H9 (cell line): ENCODE measurements around the gene CDKL5. TPM values are rescaled to one million over a fixed set of nuclear protein-coding genes. Genes with fewer than 3 reads are reported as not detected.
A peak's percentile ranks its signal among the peaks of the same experiment; 100 is the strongest.

Experiments used
- DNase-seq: peaks from one replicate; pipeline ENCODE4 v3.0.0-alpha.2; 2017
- H2AFZ ChIP-seq: one replicate; pipeline ENCODE4 v1.6.1; 2013; ENCODE audit warnings: mild to moderate bottlenecking, low read length, control low read depth, moderate library complexity
- H2AK5ac ChIP-seq: 2 replicates; pipeline ENCODE4 v1.6.1; 2013; ENCODE audit warnings: low read length, control low read depth, mixed read lengths; ENCODE audit not compliant: insufficient read length
- H2BK120ac ChIP-seq: one replicate; pipeline ENCODE4 v1.6.1; 2013; ENCODE audit warnings: low read depth, mild to moderate bottlenecking, low read length, control low read depth, inconsistent platforms; ENCODE audit not compliant: poor library complexity, severe bottlenecking
- H2BK12ac ChIP-seq: 2 replicates; pipeline ENCODE4 v1.6.1; 2013; ENCODE audit warnings: low read length, control low read depth, mixed read lengths, low read depth; ENCODE audit not compliant: insufficient read length
- H2BK15ac ChIP-seq: 2 replicates; pipeline ENCODE4 v1.6.1; 2013; ENCODE audit warnings: low read depth, low read length, control low read depth
- H2BK20ac ChIP-seq: one replicate; pipeline ENCODE4 v1.6.1; 2013; ENCODE audit warnings: low read depth, mild to moderate bottlenecking, low read length, control low read depth, inconsistent platforms; ENCODE audit not compliant: poor library complexity, severe bottlenecking
- H2BK5ac ChIP-seq: 2 replicates; pipeline ENCODE4 v1.6.1; 2013; ENCODE audit warnings: low read length, control low read depth, mixed read lengths; ENCODE audit not compliant: insufficient read length
- H3K14ac ChIP-seq: 2 replicates; pipeline ENCODE4 v1.6.1; 2013; ENCODE audit warnings: low read length, control low read depth; ENCODE audit not compliant: insufficient read depth
- H3K18ac ChIP-seq: 2 replicates; pipeline ENCODE4 v1.6.1; 2013; ENCODE audit warnings: low read depth, mild to moderate bottlenecking, mixed read lengths, low read length, control low read depth; ENCODE audit not compliant: insufficient read length
- H3K23ac ChIP-seq: 2 replicates; pipeline ENCODE4 v1.6.1; 2013; ENCODE audit warnings: low read length, control low read depth, mixed read lengths, low read depth; ENCODE audit not compliant: insufficient read length
- H3K23me2 ChIP-seq: 2 replicates; pipeline ENCODE4 v1.6.1; 2013; ENCODE audit warnings: low read depth, mild to moderate bottlenecking, mixed read lengths, low read length, control low read depth; ENCODE audit not compliant: insufficient read length, poor library complexity, severe bottlenecking
- H3K27ac ChIP-seq: 2 replicates; pipeline ENCODE4 v1.5.1; 2013; ENCODE audit warnings: low read length, control low read depth, mixed read lengths, low read depth; ENCODE audit not compliant: insufficient read length
- H3K27me3 ChIP-seq: 2 replicates; pipeline ENCODE4 v1.6.1; 2013; ENCODE audit warnings: low read length, control low read depth, inconsistent platforms; ENCODE audit not compliant: insufficient read depth
- H3K4ac ChIP-seq: 2 replicates; pipeline ENCODE4 v1.6.1; 2013; ENCODE audit warnings: low read depth, mild to moderate bottlenecking, control low read depth, inconsistent platforms, low read length, moderate library complexity
- H3K4me1 ChIP-seq: 2 replicates; pipeline ENCODE4 v1.6.1; 2013; ENCODE audit warnings: low read length, control low read depth, inconsistent platforms; ENCODE audit not compliant: insufficient read depth
- H3K4me2 ChIP-seq: 2 replicates; pipeline ENCODE4 v1.6.1; 2013; ENCODE audit warnings: low read length, control low read depth, mixed read lengths; ENCODE audit not compliant: insufficient read length, insufficient read depth
- H3K56ac ChIP-seq: 2 replicates; pipeline ENCODE4 v1.6.1; 2013; ENCODE audit warnings: low read depth, mild to moderate bottlenecking, mixed read lengths, low read length, control low read depth; ENCODE audit not compliant: insufficient read length
- H3K79me1 ChIP-seq: 2 replicates; pipeline ENCODE4 v1.6.1; 2013; ENCODE audit warnings: low read depth, mild to moderate bottlenecking, moderate library complexity, low read length, control low read depth, inconsistent platforms; ENCODE audit not compliant: insufficient read depth, poor library complexity, severe bottlenecking
- H3K79me2 ChIP-seq: 2 replicates; pipeline ENCODE4 v1.6.1; 2013; ENCODE audit warnings: low read length, control low read depth, inconsistent platforms; ENCODE audit not compliant: insufficient read depth
- H3K9ac ChIP-seq: 2 replicates; pipeline ENCODE4 v1.6.1; 2013; ENCODE audit warnings: low read length, control low read depth, mixed read lengths; ENCODE audit not compliant: insufficient read length; ENCODE audit errors: extremely low read depth
- H3K9me3 ChIP-seq: one replicate; pipeline ENCODE4 v1.6.1; 2013; ENCODE audit warnings: low read depth, low read length, inconsistent platforms; ENCODE audit not compliant: control insufficient read depth
- H3T11ph ChIP-seq: one replicate; pipeline ENCODE4 v1.6.1; 2013; ENCODE audit warnings: mild to moderate bottlenecking, low read length, control low read depth, inconsistent platforms
- H4K20me1 ChIP-seq: one replicate; pipeline ENCODE4 v1.6.1; 2013; ENCODE audit not compliant: control insufficient read depth, insufficient read length, insufficient read depth
- H4K5ac ChIP-seq: 2 replicates; pipeline ENCODE4 v1.6.1; 2013; ENCODE audit warnings: low read depth, mild to moderate bottlenecking, mixed read lengths, low read length, control low read depth; ENCODE audit not compliant: insufficient read length
- H4K8ac ChIP-seq: replicated peaks from 2 replicates; pipeline ENCODE4 v1.6.1; 2013; ENCODE audit warnings: low read length, control low read depth, mixed read lengths, low read depth; ENCODE audit not compliant: insufficient read length
- H4K91ac ChIP-seq: 2 replicates; pipeline ENCODE4 v1.6.1; 2013; ENCODE audit warnings: low read depth, mild to moderate bottlenecking, moderate library complexity, mixed read lengths, low read length, control low read depth; ENCODE audit not compliant: insufficient read length
- H3K27ac Mint-ChIP-seq, 3 experiments: 2 replicates in 2 of 3; 3 replicates in 1 of 3; pipeline ENCODE4 v1.8.0; 2020 to 2021; ENCODE audit warnings: mixed read lengths in 3 of 3, mild to moderate bottlenecking in 1 of 3, moderate library complexity in 1 of 3
- H3K27me3 Mint-ChIP-seq: 2 replicates; pipeline ENCODE4 v1.8.0; 2021; ENCODE audit warnings: low read depth, mild to moderate bottlenecking, moderate library complexity, mixed read lengths
- H3K36me3 Mint-ChIP-seq, 3 experiments: 2 replicates in 2 of 3; 3 replicates in 1 of 3; pipeline ENCODE4 v1.8.0; 2020 to 2021; ENCODE audit warnings: low read depth in 3 of 3, mixed read lengths in 3 of 3; ENCODE audit not compliant: insufficient read depth in 1 of 3
- H3K4me1 Mint-ChIP-seq, 2 experiments: 2 replicates each; pipeline ENCODE4 v1.8.0; 2020; ENCODE audit warnings: mixed read lengths in 2 of 2
- H3K4me3 Mint-ChIP-seq, 2 experiments: 2 replicates in 1 of 2; 3 replicates in 1 of 2; pipeline ENCODE4 v1.8.0; 2020 to 2021; ENCODE audit warnings: mild to moderate bottlenecking in 2 of 2, mixed read lengths in 2 of 2, moderate library complexity in 1 of 2
- H3K9me3 Mint-ChIP-seq, 2 experiments: 2 replicates in 1 of 2; 3 replicates in 1 of 2; pipeline ENCODE4 v1.8.0; 2020; ENCODE audit warnings: mild to moderate bottlenecking in 2 of 2, mixed read lengths in 2 of 2, moderate library complexity in 1 of 2
- WGBS: extraction: QIAGEN DNeasy Blood & Tissue Kit; methylation state at CpG from one replicate; pipeline ENCODE4 v1.1.7; 2013; ENCODE audit warnings: missing lambda C conversion rate, low lambda C conversion rate, mixed read lengths; ENCODE audit not compliant: insufficient read length; ENCODE audit errors: extremely low coverage; 5-methylcytosine and 5-hydroxymethylcytosine counted together
- total RNA-seq: library from RNA; stranded (reverse); gene quantifications from 2 replicates; pipeline ENCODE4 v1.2.1, GENCODE V29; 2021
- TF ChIP-seq, protein P1 (sequence below): fragments of 200-600 bp; sonication (generic); conservative IDR thresholded peaks from 3 replicates; pipeline ENCODE4 v1.8.0; 2021; ENCODE audit warnings: antibody characterized with exemption, mild to moderate bottlenecking

Gene CDKL5
- total RNA-seq, 1 experiment from 2014 or later, result 19.5 TPM

DNA sequence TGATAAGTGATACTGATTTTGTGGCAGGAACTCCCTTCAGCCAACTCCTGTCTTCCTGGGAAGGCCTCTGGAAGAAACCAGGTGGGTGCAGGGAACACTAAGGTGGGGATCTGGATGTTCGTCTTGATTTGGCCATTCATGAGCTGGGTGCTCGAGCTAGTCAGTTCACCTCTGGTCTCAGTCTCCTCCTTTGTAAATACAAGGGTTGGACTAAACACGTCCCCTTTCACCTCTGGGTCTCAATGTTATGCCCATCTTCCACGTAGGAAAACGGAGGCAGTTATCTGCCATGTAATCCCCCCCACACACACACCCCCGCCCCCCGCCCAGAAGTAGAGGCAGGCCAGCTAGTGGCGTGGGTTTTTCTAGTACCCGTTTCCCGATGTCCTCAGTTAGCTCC lies 250.6 kb downstream of the CDKL5 start:
- TF ChIP-seq, protein P1, sequence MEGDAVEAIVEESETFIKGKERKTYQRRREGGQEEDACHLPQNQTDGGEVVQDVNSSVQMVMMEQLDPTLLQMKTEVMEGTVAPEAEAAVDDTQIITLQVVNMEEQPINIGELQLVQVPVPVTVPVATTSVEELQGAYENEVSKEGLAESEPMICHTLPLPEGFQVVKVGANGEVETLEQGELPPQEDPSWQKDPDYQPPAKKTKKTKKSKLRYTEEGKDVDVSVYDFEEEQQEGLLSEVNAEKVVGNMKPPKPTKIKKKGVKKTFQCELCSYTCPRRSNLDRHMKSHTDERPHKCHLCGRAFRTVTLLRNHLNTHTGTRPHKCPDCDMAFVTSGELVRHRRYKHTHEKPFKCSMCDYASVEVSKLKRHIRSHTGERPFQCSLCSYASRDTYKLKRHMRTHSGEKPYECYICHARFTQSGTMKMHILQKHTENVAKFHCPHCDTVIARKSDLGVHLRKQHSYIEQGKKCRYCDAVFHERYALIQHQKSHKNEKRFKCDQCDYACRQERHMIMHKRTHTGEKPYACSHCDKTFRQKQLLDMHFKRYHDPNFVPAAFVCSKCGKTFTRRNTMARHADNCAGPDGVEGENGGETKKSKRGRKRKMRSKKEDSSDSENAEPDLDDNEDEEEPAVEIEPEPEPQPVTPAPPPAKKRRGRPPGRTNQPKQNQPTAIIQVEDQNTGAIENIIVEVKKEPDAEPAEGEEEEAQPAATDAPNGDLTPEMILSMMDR, result no peak
- H2BK12ac ChIP-seq, result no peak overlapping the region
- H3K4me2 ChIP-seq, result no peak overlapping the region
- no peaks in the 10 kb centered on the region for H4K20me1 ChIP-seq
- no peak overlapping the region for H3K4ac ChIP-seq
- H3K27me3 ChIP-seq, result no peaks in the 10 kb centered on the region
- no peak overlapping the region for H3K27ac ChIP-seq
- peaks cover 33% of the 10 kb centered on the region for H3K9me3 ChIP-seq
- H3K79me2 ChIP-seq, result peaks cover 3% of the 10 kb centered on the region; the same call in 1 of the 2 replicates
- H3K18ac ChIP-seq, result no peak overlapping the region
- peaks cover 0 to 5% (median 2%) of the 10 kb centered on the region in 3 experiments; a peak in 4 of 7 replicates for H3K36me3 Mint-ChIP-seq
- DNase-seq, result no peak
- H3K14ac ChIP-seq, result no peak overlapping the region
- H2AK5ac ChIP-seq, result no peak overlapping the region
- WGBS, result no CpG with 5 or more reads among the region's 10 CpGs
- H3K9ac ChIP-seq, result no peak overlapping the region
- H3K56ac ChIP-seq, result no peak overlapping the region
- peaks cover 0 to 6% of the 10 kb centered on the region in 2 experiments; a peak in 2 of 4 replicates for H3K4me1 Mint-ChIP-seq
- no peak overlapping the region for H2BK120ac ChIP-seq
- H4K8ac ChIP-seq, result no peak overlapping the region
- H2AFZ ChIP-seq, result no peak overlapping the region
- no peaks in the 10 kb centered on the region; the same call in 1 of the 2 replicates for H3K4me1 ChIP-seq
- no peak overlapping the region for H3K27ac Mint-ChIP-seq
- no peak overlapping the region for H2BK20ac ChIP-seq
- no peaks in the 10 kb centered on the region for H3K79me1 ChIP-seq
- peaks cover 6% of the 10 kb centered on the region for H3K27me3 Mint-ChIP-seq
- no peak overlapping the region for H2BK15ac ChIP-seq
- peak overlapping the region; percentile 69 to 71 for H3K4me3 Mint-ChIP-seq
- H3K9me3 Mint-ChIP-seq, result peaks cover 55 to 70% of the 10 kb centered on the region in 2 experiments
- H3K23me2 ChIP-seq, result peaks cover 3% of the 10 kb centered on the region
- H2BK5ac ChIP-seq, result no peak overlapping the region
- no peak overlapping the region for H3T11ph ChIP-seq
- no peak overlapping the region for H4K91ac ChIP-seq
- no peak overlapping the region for H4K5ac ChIP-seq
- H3K23ac ChIP-seq, result no peak overlapping the region
